NCI-H446 treated with DMSO at 0.1 percent for 48 hours (cell line): ENCODE data around the gene CCDC32.

ENCODE experiments used
- DNase-seq: peaks from one replicate; lab custom pipeline; 2025; lab: John Stamatoyannopoulos, UW

The CCDC32 gene

GRCh38 chr15:40565333-40566238, 744 bp upstream of the CCDC32 start:
- no peak for DNase-seq

- no peak for DNase-seq
These were observed 1.4 kb downstream of the CCDC32 start for GRCh38 chr15:40563426-40563825.

- DNase-seq: no peak
These were observed 2.2 kb downstream of the CCDC32 start for GRCh38 chr15:40562691-40563090.

GRCh38 chr15:40558952-40559742, 5.7 kb downstream of the CCDC32 start:
- no peak for DNase-seq

- no peak for DNase-seq
These were observed 9.0 kb downstream of the CCDC32 start for GRCh38 chr15:40555876-40556275.

- no peak for DNase-seq
These were observed 10.7 kb downstream of the CCDC32 start for GRCh38 chr15:40554161-40554525.

- no peak for DNase-seq
These were observed 14.4 kb downstream of the CCDC32 start for GRCh38 chr15:40550341-40551037.

- peak; percentile 12 for DNase-seq
These were observed 14.9 kb downstream of the CCDC32 start for GRCh38 chr15:40549894-40550293.

GRCh38 chr15:40548610-40549009, 16.2 kb downstream of the CCDC32 start:
- no peak for DNase-seq

- no peak for DNase-seq
These were observed 19.4 kb downstream of the CCDC32 start for GRCh38 chr15:40545457-40545856.

GRCh38 chr15:40543631-40544294, 21.1 kb downstream of the CCDC32 start:
- DNase-seq: no peak

GRCh38 chr15:40543082-40543481, 21.8 kb downstream of the CCDC32 start:
- no peak for DNase-seq

- DNase-seq: no peak
These were observed 25.9 kb downstream of the CCDC32 start for GRCh38 chr15:40538976-40539375.

GRCh38 chr15:40536501-40536900, 28.3 kb downstream of the CCDC32 start:
- DNase-seq: peak; percentile 59

- no peak for DNase-seq
These were observed 30.5 kb downstream of the CCDC32 start for GRCh38 chr15:40534371-40534770.

- no peak for DNase-seq
These were observed 31.0 kb downstream of the CCDC32 start for GRCh38 chr15:40533763-40534364.

GRCh38 chr15:40528801-40529200, 36.0 kb downstream of the CCDC32 start:
- DNase-seq: no peak

GRCh38 chr15:40525855-40526254, 39.0 kb downstream of the CCDC32 start:
- DNase-seq: no peak

- no peak for DNase-seq
These were observed 41.2 kb downstream of the CCDC32 start for GRCh38 chr15:40523611-40524010.

GRCh38 chr15:40516322-40516721, 48.5 kb downstream of the CCDC32 start:
- no peak for DNase-seq

GRCh38 chr15:40513609-40514008, 51.2 kb downstream of the CCDC32 start:
- no peak for DNase-seq

- DNase-seq: no peak
These were observed 52.4 kb downstream of the CCDC32 start for GRCh38 chr15:40512440-40512839.
